Measurements from ENCODE around the gene F8. TPM values are rescaled to one million over a fixed set of nuclear protein-coding genes. Genes with fewer than 3 reads are reported as not detected.
A peak's percentile ranks its signal among the peaks of the same experiment; 100 is the strongest.
"Not testable (repeated sequence)": the region's sequence is repeated elsewhere in the genome, so short reads cannot be mapped to it uniquely, and the experiment has no call there.

F8 gene
- total and polyA plus RNA-seq, 2 donors from 2014 or later, result 15.1 to 41.3 TPM

GRCh38 chrX:154818916-154819770 is 203.4 kb downstream of the F8 start:
- H3K27me3 ChIP-seq (ENCODE audit: control insufficient read depth, insufficient read depth, low read length), result no peaks in the 10 kb centered on the region
- no peak overlapping the region for H3K27ac ChIP-seq (ENCODE audit: low read depth in 2 of 2, low read length in 2 of 2)
- TF ChIP-seq, protein P1, sequence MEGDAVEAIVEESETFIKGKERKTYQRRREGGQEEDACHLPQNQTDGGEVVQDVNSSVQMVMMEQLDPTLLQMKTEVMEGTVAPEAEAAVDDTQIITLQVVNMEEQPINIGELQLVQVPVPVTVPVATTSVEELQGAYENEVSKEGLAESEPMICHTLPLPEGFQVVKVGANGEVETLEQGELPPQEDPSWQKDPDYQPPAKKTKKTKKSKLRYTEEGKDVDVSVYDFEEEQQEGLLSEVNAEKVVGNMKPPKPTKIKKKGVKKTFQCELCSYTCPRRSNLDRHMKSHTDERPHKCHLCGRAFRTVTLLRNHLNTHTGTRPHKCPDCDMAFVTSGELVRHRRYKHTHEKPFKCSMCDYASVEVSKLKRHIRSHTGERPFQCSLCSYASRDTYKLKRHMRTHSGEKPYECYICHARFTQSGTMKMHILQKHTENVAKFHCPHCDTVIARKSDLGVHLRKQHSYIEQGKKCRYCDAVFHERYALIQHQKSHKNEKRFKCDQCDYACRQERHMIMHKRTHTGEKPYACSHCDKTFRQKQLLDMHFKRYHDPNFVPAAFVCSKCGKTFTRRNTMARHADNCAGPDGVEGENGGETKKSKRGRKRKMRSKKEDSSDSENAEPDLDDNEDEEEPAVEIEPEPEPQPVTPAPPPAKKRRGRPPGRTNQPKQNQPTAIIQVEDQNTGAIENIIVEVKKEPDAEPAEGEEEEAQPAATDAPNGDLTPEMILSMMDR (IDR thresholded peaks at IDR 0.05; ENCODE audit: borderline replicate concordance, extremely low read depth, insufficient read depth), result no peak
- H3K4me1 ChIP-seq (ENCODE audit: control insufficient read depth in 2 of 3, insufficient read depth in 2 of 3, low read depth in 1 of 3, low read length in 3 of 3), result no peaks in the 10 kb centered on the region
- no peak for FAIRE-seq
- no peak for DNase-seq
- no peaks in the 10 kb centered on the region for H3K36me3 ChIP-seq (ENCODE audit: control insufficient read depth in 2 of 3, insufficient read depth in 3 of 3, low read length in 3 of 3)
- no peak overlapping the region for H3K4me3 ChIP-seq (ENCODE audit: low read length in 3 of 3)
- no peak overlapping the region for H3K9ac ChIP-seq (ENCODE audit: low read length in 3 of 3)
- H3K9me3 ChIP-seq (ENCODE audit: control insufficient read depth in 2 of 3, insufficient read depth in 1 of 3, low read length in 3 of 3), result no peaks in the 10 kb centered on the region
- intact Hi-C loops (cut with DNase I), result no loop called here

GRCh38 chrX:154817048-154817618 is 205.4 kb downstream of the F8 start:
- H3K27ac ChIP-seq (ENCODE audit: low read depth in 2 of 2, low read length in 2 of 2); H3K4me3 ChIP-seq (ENCODE audit: low read length in 3 of 3); FAIRE-seq; H3K9ac ChIP-seq (ENCODE audit: low read length in 3 of 3); H3K27me3 ChIP-seq (ENCODE audit: control insufficient read depth, insufficient read depth, low read length); DNase-seq; intact Hi-C loops (cut with DNase I); H3K4me1 ChIP-seq (ENCODE audit: control insufficient read depth in 2 of 3, insufficient read depth in 2 of 3, low read depth in 1 of 3, low read length in 3 of 3); H3K36me3 ChIP-seq (ENCODE audit: control insufficient read depth in 2 of 3, insufficient read depth in 3 of 3, low read length in 3 of 3); H3K9me3 ChIP-seq (ENCODE audit: control insufficient read depth in 2 of 3, insufficient read depth in 1 of 3, low read length in 3 of 3): not testable (repeated sequence)

GRCh38 chrX:154816326-154816898 is 206.1 kb downstream of the F8 start:
- H3K36me3 ChIP-seq (ENCODE audit: control insufficient read depth in 2 of 3, insufficient read depth in 3 of 3, low read length in 3 of 3); intact Hi-C loops (cut with DNase I); FAIRE-seq; DNase-seq; H3K4me3 ChIP-seq (ENCODE audit: low read length in 3 of 3); H3K9me3 ChIP-seq (ENCODE audit: control insufficient read depth in 2 of 3, insufficient read depth in 1 of 3, low read length in 3 of 3); H3K4me1 ChIP-seq (ENCODE audit: control insufficient read depth in 2 of 3, insufficient read depth in 2 of 3, low read depth in 1 of 3, low read length in 3 of 3); H3K27ac ChIP-seq (ENCODE audit: low read depth in 2 of 2, low read length in 2 of 2); H3K9ac ChIP-seq (ENCODE audit: low read length in 3 of 3); H3K27me3 ChIP-seq (ENCODE audit: control insufficient read depth, insufficient read depth, low read length): not testable (repeated sequence)

DNA sequence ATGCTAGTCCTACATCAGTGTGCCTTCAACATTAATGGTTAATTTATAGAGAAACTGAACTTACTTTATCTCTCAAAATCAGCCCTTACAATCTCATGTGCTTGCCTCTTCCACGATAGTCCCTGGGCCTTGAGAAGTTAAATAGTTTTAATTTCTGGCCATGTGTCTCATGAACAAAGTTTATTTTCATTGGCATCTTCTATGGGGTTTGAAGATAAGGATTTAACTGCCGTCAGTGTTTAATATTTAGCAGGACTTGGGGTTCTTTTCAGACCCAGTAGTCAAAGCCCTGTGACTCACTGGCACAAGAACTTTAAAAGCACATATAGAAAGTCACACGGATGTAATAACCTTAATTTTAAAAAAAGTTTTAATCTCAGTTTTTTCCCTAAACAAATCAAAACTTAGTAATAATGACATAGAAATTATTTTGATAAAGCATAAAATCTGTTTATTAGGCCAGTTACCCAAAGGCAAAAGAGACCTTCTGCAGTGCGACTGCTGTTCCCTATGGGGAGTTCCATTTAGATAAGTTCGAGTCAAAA is 207.2 kb downstream of the F8 start:
- FAIRE-seq, result peak; percentile 64
- no peak for DNase-seq
- H3K27ac ChIP-seq (ENCODE audit: low read depth in 2 of 2, low read length in 2 of 2), result no peak overlapping the region
- no peaks in the 10 kb centered on the region for H3K36me3 ChIP-seq (ENCODE audit: control insufficient read depth in 2 of 3, insufficient read depth in 3 of 3, low read length in 3 of 3)
- TF ChIP-seq, protein P1 (IDR thresholded peaks at IDR 0.05; ENCODE audit: borderline replicate concordance, extremely low read depth, insufficient read depth), result no peak
- H3K4me1 ChIP-seq (ENCODE audit: control insufficient read depth in 2 of 3, insufficient read depth in 2 of 3, low read depth in 1 of 3, low read length in 3 of 3), result no peaks in the 10 kb centered on the region
- no peaks in the 10 kb centered on the region for H3K27me3 ChIP-seq (ENCODE audit: control insufficient read depth, insufficient read depth, low read length)
- no peak overlapping the region for H3K9ac ChIP-seq (ENCODE audit: low read length in 3 of 3)
- no peaks in the 10 kb centered on the region for H3K9me3 ChIP-seq (ENCODE audit: control insufficient read depth in 2 of 3, insufficient read depth in 1 of 3, low read length in 3 of 3)
- H3K4me3 ChIP-seq (ENCODE audit: low read length in 3 of 3), result no peak overlapping the region
- intact Hi-C loops (cut with DNase I), result no loop called here

Data from kidney (tissue), 14 donors.